ENCODE results near the gene TANGO2.

DNA sequence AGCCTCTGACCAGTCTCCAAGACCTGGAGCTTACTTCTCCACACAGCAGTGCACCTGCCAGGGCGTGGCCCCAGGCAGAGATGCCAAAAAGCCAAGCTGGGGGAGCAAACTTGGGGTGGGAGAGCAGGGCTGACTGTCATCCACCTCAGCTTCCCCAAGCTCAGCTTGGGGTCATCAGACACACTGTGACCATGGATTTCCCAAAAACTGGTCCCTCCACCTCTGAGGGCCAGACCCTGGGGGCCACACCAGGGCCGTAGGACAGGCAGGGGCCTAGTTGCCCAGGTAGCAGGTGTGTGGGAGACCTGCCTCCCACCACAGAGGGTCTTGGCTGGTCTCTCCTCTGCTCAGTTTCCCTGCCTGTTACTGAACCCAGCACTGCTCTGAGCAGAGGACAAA, 34.9 kb upstream of the TANGO2 start:
- TF ChIP-seq, protein P1, sequence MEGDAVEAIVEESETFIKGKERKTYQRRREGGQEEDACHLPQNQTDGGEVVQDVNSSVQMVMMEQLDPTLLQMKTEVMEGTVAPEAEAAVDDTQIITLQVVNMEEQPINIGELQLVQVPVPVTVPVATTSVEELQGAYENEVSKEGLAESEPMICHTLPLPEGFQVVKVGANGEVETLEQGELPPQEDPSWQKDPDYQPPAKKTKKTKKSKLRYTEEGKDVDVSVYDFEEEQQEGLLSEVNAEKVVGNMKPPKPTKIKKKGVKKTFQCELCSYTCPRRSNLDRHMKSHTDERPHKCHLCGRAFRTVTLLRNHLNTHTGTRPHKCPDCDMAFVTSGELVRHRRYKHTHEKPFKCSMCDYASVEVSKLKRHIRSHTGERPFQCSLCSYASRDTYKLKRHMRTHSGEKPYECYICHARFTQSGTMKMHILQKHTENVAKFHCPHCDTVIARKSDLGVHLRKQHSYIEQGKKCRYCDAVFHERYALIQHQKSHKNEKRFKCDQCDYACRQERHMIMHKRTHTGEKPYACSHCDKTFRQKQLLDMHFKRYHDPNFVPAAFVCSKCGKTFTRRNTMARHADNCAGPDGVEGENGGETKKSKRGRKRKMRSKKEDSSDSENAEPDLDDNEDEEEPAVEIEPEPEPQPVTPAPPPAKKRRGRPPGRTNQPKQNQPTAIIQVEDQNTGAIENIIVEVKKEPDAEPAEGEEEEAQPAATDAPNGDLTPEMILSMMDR (IDR thresholded peaks at IDR 0.05) = no peak
- TF ChIP-seq POLR2AphosphoS5 (IDR thresholded peaks at IDR 0.05) = no peak
